SU-DHL-6 (cell line): ENCODE measurements around the gene CD1B.
A peak's percentile ranks its signal among the peaks of the same experiment; 100 is the strongest.

ENCODE experiments used
- H2AFZ ChIP-seq: fragments of 200-600 bp; sonication (generic); 2 replicates; pipeline ENCODE4 v1.6.1; 2014; ENCODE audit warnings: low read depth, mild to moderate bottlenecking, moderate library complexity, mixed read lengths, antibody characterized with exemption, low read length; ENCODE audit not compliant: severe bottlenecking
- H3F3A ChIP-seq: fragments of 200-600 bp; shearing (Covaris generic); 2 replicates; pipeline ENCODE4 v1.6.0; 2016; ENCODE audit warnings: antibody characterized with exemption, mild to moderate bottlenecking; ENCODE audit not compliant: insufficient read depth
- H3K27ac ChIP-seq: fragments of 200-600 bp; sonication (generic); 2 replicates; pipeline ENCODE4 v1.5.1; 2016; ENCODE audit warnings: low read depth, mild to moderate bottlenecking, low read length, moderate library complexity, mixed read lengths
- H3K27me3 ChIP-seq: fragments of 200-600 bp; sonication (generic), shearing (Covaris generic); 2 replicates; pipeline ENCODE4 v1.6.0; 2014; ENCODE audit warnings: mild to moderate bottlenecking, low read length
- H3K36me3 ChIP-seq: fragments of 200-600 bp; sonication (generic); 2 replicates; pipeline ENCODE4 v1.6.1; 2014; ENCODE audit warnings: mild to moderate bottlenecking, low read length, mixed read lengths
- H3K4me2 ChIP-seq: fragments of 300-600, 200-600 bp; shearing (Covaris generic), sonication (generic); 2 replicates; pipeline ENCODE4 v1.6.0; 2014; ENCODE audit warnings: low read length, low read depth, mild to moderate bottlenecking; ENCODE audit not compliant: poor library complexity, severe bottlenecking
- H3K4me3 ChIP-seq: fragments of 200-600 bp; sonication (generic); 2 replicates; pipeline ENCODE4 v1.5.1; 2014; ENCODE audit warnings: antibody characterized with exemption, low read length, mild to moderate bottlenecking, mixed read lengths; ENCODE audit not compliant: insufficient read depth, poor library complexity, severe bottlenecking
- H3K79me2 ChIP-seq: fragments of 200-600 bp; sonication (generic); 2 replicates; pipeline ENCODE4 v1.6.1; 2014; ENCODE audit warnings: mild to moderate bottlenecking, low read length, moderate library complexity; ENCODE audit not compliant: insufficient read depth
- H3K9ac ChIP-seq: fragments of 200-600 bp; sonication (generic); 2 replicates; pipeline ENCODE4 v1.7.0; 2014; ENCODE audit warnings: mild to moderate bottlenecking, low read length
- H3K9me2 ChIP-seq: fragments of 200-600 bp; sonication (generic); replicated peaks from 2 replicates; pipeline ENCODE4 v1.6.1; 2014; ENCODE audit warnings: low read length; ENCODE audit not compliant: insufficient read depth
- H3K9me3 ChIP-seq: fragments of 200-600 bp; sonication (generic); 2 replicates; pipeline ENCODE4 v1.6.1; 2014; ENCODE audit warnings: low read length, mixed read lengths; ENCODE audit not compliant: insufficient read depth
- H4K20me1 ChIP-seq: fragments of 200-600 bp; sonication (generic); 2 replicates; pipeline ENCODE4 v1.6.1; 2014; ENCODE audit warnings: low read depth, mild to moderate bottlenecking, antibody characterized with exemption, low read length, moderate library complexity, mixed read lengths
- EZH2phosphoT487 ChIP-seq: fragments of 200-600 bp; sonication (generic), shearing (Covaris generic); conservative IDR thresholded peaks from 2 replicates; pipeline ENCODE4 v1.6.1; 2018; ENCODE audit warnings: mild to moderate bottlenecking, antibody characterized with exemption, low read length, moderate library complexity, mixed read lengths
- TF ChIP-seq, protein P1 (sequence below): fragments of 200-600 bp; sonication (generic); IDR thresholded peaks from one replicate; pipeline ENCODE4 v1.5.1; 2017; ENCODE audit warnings: antibody characterized with exemption, mild to moderate bottlenecking, low read length, moderate library complexity; ENCODE audit not compliant: insufficient read depth, poor library complexity, severe bottlenecking

The CD1B gene

DNA sequence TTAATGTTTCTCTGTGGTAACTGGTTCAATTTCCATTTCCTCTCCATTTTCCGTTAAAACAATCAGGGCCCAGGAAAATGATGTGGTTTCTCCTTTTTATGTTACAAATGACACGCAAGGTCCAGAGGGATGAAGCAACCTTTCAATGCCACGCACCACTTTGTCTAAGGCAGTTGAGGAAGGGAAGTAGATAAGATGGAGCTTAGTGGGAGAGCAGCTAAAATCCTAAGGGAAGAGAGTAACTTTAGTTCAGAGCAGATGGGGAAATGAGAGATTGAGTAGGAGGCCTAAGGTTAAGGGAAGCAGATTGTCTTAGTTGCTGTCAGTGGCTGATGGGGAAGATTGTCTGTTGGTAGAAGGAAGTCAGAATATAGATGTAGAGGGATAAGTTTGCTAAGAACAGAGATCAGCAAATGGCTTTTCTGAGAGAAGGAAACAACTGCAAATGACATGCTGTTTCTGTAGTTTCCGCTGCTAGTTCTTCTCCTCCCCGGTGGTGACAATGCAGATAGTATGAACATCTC lies 40.9 kb downstream of the CD1B start:
- Histone ChIP-seq H4K20me1 (no peaks in the 10 kb centered on the region), H3K27me3 (no peaks in the 10 kb centered on the region), H3F3A (peaks cover 6% of the 10 kb centered on the region; the same call in 1 of the 2 replicates), H3K27ac (no peak overlapping the region), H3K9ac (no peak overlapping the region), H3K79me2 (no peaks in the 10 kb centered on the region), H3K36me3 (no peaks in the 10 kb centered on the region), H3K4me2 (no peak overlapping the region), H3K9me2 (no peaks in the 10 kb centered on the region), H2AFZ (no peak overlapping the region), H3K9me3 (no peaks in the 10 kb centered on the region), H3K4me3 (no peak overlapping the region)
- TF ChIP-seq, protein P1, sequence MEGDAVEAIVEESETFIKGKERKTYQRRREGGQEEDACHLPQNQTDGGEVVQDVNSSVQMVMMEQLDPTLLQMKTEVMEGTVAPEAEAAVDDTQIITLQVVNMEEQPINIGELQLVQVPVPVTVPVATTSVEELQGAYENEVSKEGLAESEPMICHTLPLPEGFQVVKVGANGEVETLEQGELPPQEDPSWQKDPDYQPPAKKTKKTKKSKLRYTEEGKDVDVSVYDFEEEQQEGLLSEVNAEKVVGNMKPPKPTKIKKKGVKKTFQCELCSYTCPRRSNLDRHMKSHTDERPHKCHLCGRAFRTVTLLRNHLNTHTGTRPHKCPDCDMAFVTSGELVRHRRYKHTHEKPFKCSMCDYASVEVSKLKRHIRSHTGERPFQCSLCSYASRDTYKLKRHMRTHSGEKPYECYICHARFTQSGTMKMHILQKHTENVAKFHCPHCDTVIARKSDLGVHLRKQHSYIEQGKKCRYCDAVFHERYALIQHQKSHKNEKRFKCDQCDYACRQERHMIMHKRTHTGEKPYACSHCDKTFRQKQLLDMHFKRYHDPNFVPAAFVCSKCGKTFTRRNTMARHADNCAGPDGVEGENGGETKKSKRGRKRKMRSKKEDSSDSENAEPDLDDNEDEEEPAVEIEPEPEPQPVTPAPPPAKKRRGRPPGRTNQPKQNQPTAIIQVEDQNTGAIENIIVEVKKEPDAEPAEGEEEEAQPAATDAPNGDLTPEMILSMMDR, result no peak
- TF ChIP-seq EZH2phosphoT487, result no peak

DNA sequence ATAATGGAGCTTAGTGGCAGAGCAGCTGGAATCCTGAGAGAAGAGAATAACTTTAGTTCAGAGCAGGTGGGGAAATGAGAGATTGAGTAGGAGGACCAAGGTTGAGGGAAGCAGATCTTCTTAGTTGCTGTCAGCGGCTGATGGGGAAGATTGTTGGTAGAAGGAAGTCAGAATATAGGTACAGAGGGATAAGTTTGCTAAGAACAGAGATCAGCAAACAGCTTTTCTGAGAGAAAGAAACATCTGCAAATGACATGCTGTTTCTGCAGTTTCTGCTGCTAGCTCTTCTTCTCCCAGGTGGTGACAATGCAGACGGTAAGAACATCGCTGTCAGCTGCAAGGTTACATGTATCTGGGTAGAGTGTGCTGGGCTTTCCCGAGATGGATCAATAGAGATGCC lies 41.5 kb downstream of the CD1B start, which contains the start of gene CD1C:
Gene CD1C (plus strand): TSS at position 113 of the 400 bp plus-strand sequence. CDS start 142 bp downstream, at position 255.
- no peaks in the 10 kb centered on the region for H3K36me3 ChIP-seq

DNA sequence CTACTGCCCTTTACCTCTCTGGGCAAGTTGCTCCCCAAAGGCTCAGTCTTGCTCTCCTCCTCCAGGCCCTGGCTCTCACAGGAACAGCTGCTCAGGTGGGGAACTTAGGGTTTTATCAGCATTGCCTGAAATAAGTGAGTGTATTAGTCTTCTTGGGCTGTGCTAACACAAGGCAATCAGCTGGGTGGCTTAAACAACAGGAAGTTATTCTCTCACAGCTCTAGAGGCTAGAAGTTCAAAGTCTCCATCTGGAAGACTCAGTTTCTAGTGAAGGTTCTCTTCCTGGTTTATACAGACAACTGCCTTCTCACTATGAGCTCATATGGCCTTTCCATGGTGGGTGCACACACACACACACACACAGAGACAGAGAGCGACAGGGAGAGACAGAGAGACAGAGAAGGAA lies 44.4 kb downstream of the CD1B start:
- no peak for TF ChIP-seq EZH2phosphoT487
- TF ChIP-seq, protein P1, result no peak
- no peaks in the 10 kb centered on the region for H3K27me3 ChIP-seq
- H2AFZ ChIP-seq, result peak overlapping the region; percentile 85
- H3K4me2 ChIP-seq, result peak overlapping the region; percentile 68
- no peaks in the 10 kb centered on the region for H3K9me3 ChIP-seq
- no peak overlapping the region for H3K4me3 ChIP-seq
- H3K36me3 ChIP-seq, result no peaks in the 10 kb centered on the region
- no peaks in the 10 kb centered on the region for H3K9me2 ChIP-seq
- no peaks in the 10 kb centered on the region for H3K79me2 ChIP-seq
- H3F3A ChIP-seq, result peaks cover 16% of the 10 kb centered on the region; the same call in 1 of the 2 replicates
- H3K27ac ChIP-seq, result peak overlapping the region; percentile 75
- H4K20me1 ChIP-seq, result no peaks in the 10 kb centered on the region
- 0 out of 2 replicates have a peak overlapping the region, but pooled peaks have one; percentile 33 for H3K9ac ChIP-seq

More for the DNA sequence above, 41.5 kb downstream of the CD1B start, which contains the start of gene CD1C:
- Histone ChIP-seq H3K9ac (no peak within 1 kb of the TSS), H3F3A (peaks cover 9% of the 10 kb centered on the region; the same call in 1 of the 2 replicates), H3K27me3 (no peaks in the 10 kb centered on the region), H3K27ac (no peak within 1 kb of the TSS), H2AFZ (no peak within 1 kb of the TSS), H4K20me1 (no peaks in the 10 kb centered on the region), H3K79me2 (no peaks in the 10 kb centered on the region), H3K9me2 (no peaks in the 10 kb centered on the region), H3K4me3 (no peak within 1 kb of the TSS), H3K9me3 (no peaks in the 10 kb centered on the region), H3K4me2 (no peak within 1 kb of the TSS)
- no peak for TF ChIP-seq EZH2phosphoT487
- TF ChIP-seq, protein P1, result no peak
